ENCODE results near the gene JAK1. TPM values are rescaled to one million over a fixed set of nuclear protein-coding genes. Genes with fewer than 3 reads are reported as not detected.

Gene JAK1
- total and polyA plus RNA-seq, 2 of the 8 experiments (the other 6 are each of a cell fraction or from before 2014, with no cell fraction given) = 7.8 to 24.5 TPM

DNA sequence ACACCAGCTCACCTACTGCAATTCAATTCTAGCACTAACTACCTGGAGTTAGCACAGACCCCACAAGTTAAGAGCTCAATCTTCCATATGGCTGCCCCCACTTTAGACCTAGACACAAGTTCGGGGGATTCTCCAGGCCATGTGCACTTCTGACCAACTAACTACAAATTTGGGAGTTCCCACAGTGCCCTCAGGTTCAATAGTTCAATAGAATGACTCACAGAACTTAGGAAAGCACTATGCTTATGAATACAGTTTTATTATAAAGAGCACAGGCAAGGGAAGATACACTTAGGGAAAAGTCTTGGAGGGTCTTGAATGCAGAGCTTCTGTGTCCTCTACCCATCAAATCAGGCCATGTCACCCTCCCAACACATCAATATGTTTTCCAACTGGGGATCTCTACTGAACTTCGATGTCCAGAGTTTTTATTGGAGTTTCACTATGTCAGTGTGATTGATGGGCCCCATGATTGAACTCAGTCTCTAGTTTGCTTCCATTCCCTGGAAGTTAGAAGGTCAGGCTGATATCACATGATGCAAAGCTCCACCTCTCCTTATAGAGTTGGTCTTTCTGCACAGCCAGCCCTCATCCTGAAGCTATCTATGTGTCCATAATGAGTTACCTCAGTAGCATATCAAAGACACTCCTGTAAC, 175.4 kb downstream of the JAK1 start:
- Histone ChIP-seq H3K9me3 (ENCODE audit: insufficient read depth in 2 of 2, low read depth in 1 of 2, low read length in 1 of 2) (peaks cover 12 to 21% of the 10 kb centered on the region in 2 experiments), H3K36me3 (ENCODE audit: control insufficient read depth in 2 of 4, insufficient read depth in 4 of 4, low read length in 3 of 4) (peaks cover 0 to 24% (median 10%) of the 10 kb centered on the region in 4 experiments; a peak in 3 of 8 replicates), H3K14ac (ENCODE audit: insufficient read length) (no peak overlapping the region), H4K20me1 (replicated peaks in 1 of 2; ENCODE audit: control insufficient read depth in 1 of 2, insufficient read depth in 2 of 2, low read length in 2 of 2) (no peaks in the 10 kb centered on the region), H2BK120ac (replicated peaks; ENCODE audit: low read depth, low read length) (no peak overlapping the region), H3K18ac (ENCODE audit: extremely low read depth, low read length) (no peak overlapping the region), H4K5ac (ENCODE audit: insufficient read length, low read depth, low read length) (no peak overlapping the region), H3K27me3 (replicated peaks in 1 of 4; ENCODE audit: control insufficient read depth in 3 of 4, extremely low read depth in 1 of 4, insufficient read depth in 3 of 4, low read length in 3 of 4) (no peaks in the 10 kb centered on the region), H3K4me3 (ENCODE audit: extremely low read depth in 1 of 4, insufficient read depth in 2 of 4, low read depth in 3 of 4, low read length in 4 of 4) (no peak overlapping the region), H4K91ac (replicated peaks; ENCODE audit: insufficient read length, low read length) (no peak overlapping the region), H2AFZ (ENCODE audit: low read length) (no peak overlapping the region), H3K79me2 (ENCODE audit: control insufficient read depth in 1 of 2, insufficient read depth in 2 of 2, low read length in 2 of 2) (no peaks in the 10 kb centered on the region; a peak in 1 of 4 replicates), H3K4me1 (replicated peaks in 1 of 4; ENCODE audit: control insufficient read depth in 3 of 4, insufficient read depth in 4 of 4, low read length in 3 of 4) (no peaks in the 10 kb centered on the region), H2BK15ac (ENCODE audit: low read length) (no peak overlapping the region), H4K8ac (ENCODE audit: extremely low read depth, insufficient read depth, low read length) (no peak overlapping the region), H2BK12ac (ENCODE audit: low read depth, low read length) (no peak overlapping the region), H3K23ac (ENCODE audit: insufficient read length) (no peak overlapping the region), H2BK20ac (ENCODE audit: low read length) (no peak overlapping the region), H3K4ac (replicated peaks; ENCODE audit: insufficient read length, low read depth, low read length) (no peak overlapping the region), H3K9ac (replicated peaks in 1 of 4; ENCODE audit: extremely low read depth in 1 of 4, low read depth in 3 of 4, low read length in 3 of 4) (no peak overlapping the region), H3K27ac (ENCODE audit: low read depth, low read length) (no peak overlapping the region), H3K4me2 (ENCODE audit: insufficient read depth in 1 of 2, low read depth in 2 of 2, low read length in 2 of 2) (no peak overlapping the region), H3K23me2 (ENCODE audit: low read depth, low read length) (no peaks in the 10 kb centered on the region), H2AK5ac (ENCODE audit: low read depth, low read length) (no peak overlapping the region), H3K56ac (replicated peaks; ENCODE audit: insufficient read length, low read depth, low read length) (no peak overlapping the region), H2BK5ac (ENCODE audit: low read depth, low read length) (no peak overlapping the region), H3K79me1 (ENCODE audit: low read depth, low read length) (peaks cover 4% of the 10 kb centered on the region; the same call in 1 of the 2 replicates)
- CTCF ChIA-PET (ENCODE audit: partially characterized antibody) = no interaction called here
- 89% methylated on average over 2 of the region's 2 CpGs; no CpG with 5 or more reads in 1 of the 2 experiments for WGBS, 2 experiments (ENCODE audit: extremely low coverage in 1 of 2, insufficient coverage in 1 of 2, insufficient read length in 1 of 2, insufficient replicate concordance in 2 of 2, low coverage in 1 of 2, low lambda C conversion rate in 2 of 2, missing lambda C conversion rate in 1 of 2)
- POLR2A ChIA-PET (ENCODE audit: partially characterized antibody) = no interaction called here
- DNase-seq (ENCODE audit: low read depth in 1 of 2, low spot score in 2 of 2) (no peak), FAIRE-seq (no peak)
- TF ChIP-seq CBX5 (IDR thresholded peaks at IDR 0.05; ENCODE audit: low read depth, low read length) (no peak), CHD2 (IDR thresholded peaks at IDR 0.05; ENCODE audit: low read length) (no peak), CEBPB (IDR thresholded peaks at IDR 0.05; ENCODE audit: low read depth, low read length) (no peak), POLR2A (IDR thresholded peaks at IDR 0.05; ENCODE audit: control extremely low read depth in 1 of 2, low read depth in 2 of 2, low read length in 2 of 2) (no peak), HDAC6 (IDR thresholded peaks at IDR 0.05; ENCODE audit: low read depth, low read length) (no peak), MAFK (IDR thresholded peaks at IDR 0.05; ENCODE audit: low read depth, low read length) (no peak), EGR1 (IDR thresholded peaks at IDR 0.05; ENCODE audit: borderline replicate concordance, low read depth, low read length) (no peak), RBBP5 (IDR thresholded peaks at IDR 0.05; ENCODE audit: borderline replicate concordance, low read depth, low read length) (no peak)

Measured in H1 (cell line).